H1 (cell line): ENCODE results near the gene ENTPD5. TPM values are rescaled to one million over a fixed set of nuclear protein-coding genes. Genes with fewer than 3 reads are reported as not detected.

Experiments used
- ASH2L ChIP-seq: fragments of 200-600, 300-600 bp; sonication (generic); IDR thresholded peaks from one replicate; pipeline ENCODE4 v1.7.1; 2017; ENCODE audit warnings: low read length
- BCL11A ChIP-seq, 2 experiments: IDR thresholded peaks; one replicate each; pipeline ENCODE4 v1.6.1; 2011; ENCODE audit warnings: low read depth in 2 of 2, low read length in 2 of 2, mild to moderate bottlenecking in 2 of 2
- CHD2 ChIP-seq: IDR thresholded peaks from 2 replicates; pipeline ENCODE4 v1.6.1; 2012; ENCODE audit warnings: low read length, improper control_type of control experiment
- GTF2F1 ChIP-seq: IDR thresholded peaks from 2 replicates; pipeline ENCODE4 v1.6.1; 2012; ENCODE audit warnings: low read depth, low read length, improper control_type of control experiment, borderline replicate concordance
- KDM4A ChIP-seq: IDR thresholded peaks from one replicate; pipeline ENCODE4 v1.7.1; 2012; ENCODE audit warnings: low read depth, mild to moderate bottlenecking, moderate library complexity, low read length, inconsistent platforms; ENCODE audit not compliant: severe bottlenecking
- POLR2A ChIP-seq, 2 experiments: IDR thresholded peaks; 1 replicate in 1 of 2; 2 replicates in 1 of 2; pipeline ENCODE4 v1.6.1; 2011; ENCODE audit warnings: low read depth in 2 of 2, low read length in 2 of 2, mild to moderate bottlenecking in 2 of 2; ENCODE audit errors: control extremely low read depth in 1 of 2
- RBBP5 ChIP-seq: IDR thresholded peaks from 2 replicates; pipeline ENCODE4 v1.7.1; 2012; ENCODE audit warnings: low read depth, mild to moderate bottlenecking, inconsistent platforms, low read length, moderate library complexity, borderline replicate concordance
- RNF2 ChIP-seq: fragments of 200-900, 300-1000 bp; sonication (generic); IDR thresholded peaks from 2 replicates; pipeline ENCODE4 v1.7.1; 2016; ENCODE audit warnings: borderline replicate concordance, low read depth, mild to moderate bottlenecking, antibody characterized with exemption, low read length; ENCODE audit not compliant: poor library complexity, severe bottlenecking; ENCODE audit errors: missing control alignments
- TBP ChIP-seq: IDR thresholded peaks from 2 replicates; pipeline ENCODE4 v1.6.1; 2011; ENCODE audit warnings: low read depth, low read length, improper control_type of control experiment
- polyA plus RNA-seq, 7 experiments: library from polyadenylated mRNA; depleted of rRNA in 3 of 7; stranded (reverse) in 5 of 7; unstranded in 2 of 7; fragments of >200 nt in 5 of 7; fragments of 200-250 nt in 2 of 7; gene quantifications; 1 replicate in 5 of 7; 2 replicates in 1 of 7; 4 replicates in 1 of 7; pipeline versions ENCODE4 v1.2.1 to v1.2.3, GENCODE V29; 2011 to 2013; ENCODE audit warnings: missing spikeins in 2 of 7, mixed read lengths in 2 of 7
- total RNA-seq: library from RNA; stranded (reverse); fragmentation: NEBNext Ultra II Directional; extraction: Animal tissue kit (Norgen Biotek cat#: 25700); gene quantifications from 2 replicates; pipeline ENCODE4 v1.2.1, GENCODE V29; 2021
- TF ChIP-seq, protein P1 (sequence below): fragments of 300-600 bp; sonication (generic); IDR thresholded peaks from 2 replicates; pipeline ENCODE4 v1.7.1; 2012; ENCODE audit warnings: low read length, moderate library complexity, mild to moderate bottlenecking, inconsistent platforms; ENCODE audit not compliant: insufficient replicate concordance

ENTPD5 gene
- total and polyA plus RNA-seq, 2 of the 8 experiments (the other 6 are each of a cell fraction or from before 2014, with no cell fraction given): 5.0 to 6.5 TPM

DNA sequence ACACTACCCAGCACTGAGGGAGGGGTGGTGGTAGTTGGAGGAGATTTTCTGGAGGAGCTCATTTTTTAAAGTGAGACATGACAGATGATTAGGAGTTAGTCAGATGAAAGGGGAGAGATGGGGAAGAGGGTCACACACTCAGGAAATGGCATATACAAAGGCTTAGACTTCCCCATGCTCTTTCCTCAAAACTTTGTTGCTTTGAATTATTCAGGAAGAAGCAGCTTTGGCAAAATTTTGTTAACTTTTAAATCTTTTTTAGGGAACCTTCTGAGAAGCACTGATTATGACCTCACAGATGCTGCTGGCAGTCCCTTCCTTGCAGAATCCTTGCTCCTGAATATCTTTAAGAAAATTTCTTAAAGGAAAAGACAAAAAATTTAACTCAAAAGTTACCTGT lies 45.3 kb upstream of the ENTPD5 start (continued):
- TF ChIP-seq, protein P1, sequence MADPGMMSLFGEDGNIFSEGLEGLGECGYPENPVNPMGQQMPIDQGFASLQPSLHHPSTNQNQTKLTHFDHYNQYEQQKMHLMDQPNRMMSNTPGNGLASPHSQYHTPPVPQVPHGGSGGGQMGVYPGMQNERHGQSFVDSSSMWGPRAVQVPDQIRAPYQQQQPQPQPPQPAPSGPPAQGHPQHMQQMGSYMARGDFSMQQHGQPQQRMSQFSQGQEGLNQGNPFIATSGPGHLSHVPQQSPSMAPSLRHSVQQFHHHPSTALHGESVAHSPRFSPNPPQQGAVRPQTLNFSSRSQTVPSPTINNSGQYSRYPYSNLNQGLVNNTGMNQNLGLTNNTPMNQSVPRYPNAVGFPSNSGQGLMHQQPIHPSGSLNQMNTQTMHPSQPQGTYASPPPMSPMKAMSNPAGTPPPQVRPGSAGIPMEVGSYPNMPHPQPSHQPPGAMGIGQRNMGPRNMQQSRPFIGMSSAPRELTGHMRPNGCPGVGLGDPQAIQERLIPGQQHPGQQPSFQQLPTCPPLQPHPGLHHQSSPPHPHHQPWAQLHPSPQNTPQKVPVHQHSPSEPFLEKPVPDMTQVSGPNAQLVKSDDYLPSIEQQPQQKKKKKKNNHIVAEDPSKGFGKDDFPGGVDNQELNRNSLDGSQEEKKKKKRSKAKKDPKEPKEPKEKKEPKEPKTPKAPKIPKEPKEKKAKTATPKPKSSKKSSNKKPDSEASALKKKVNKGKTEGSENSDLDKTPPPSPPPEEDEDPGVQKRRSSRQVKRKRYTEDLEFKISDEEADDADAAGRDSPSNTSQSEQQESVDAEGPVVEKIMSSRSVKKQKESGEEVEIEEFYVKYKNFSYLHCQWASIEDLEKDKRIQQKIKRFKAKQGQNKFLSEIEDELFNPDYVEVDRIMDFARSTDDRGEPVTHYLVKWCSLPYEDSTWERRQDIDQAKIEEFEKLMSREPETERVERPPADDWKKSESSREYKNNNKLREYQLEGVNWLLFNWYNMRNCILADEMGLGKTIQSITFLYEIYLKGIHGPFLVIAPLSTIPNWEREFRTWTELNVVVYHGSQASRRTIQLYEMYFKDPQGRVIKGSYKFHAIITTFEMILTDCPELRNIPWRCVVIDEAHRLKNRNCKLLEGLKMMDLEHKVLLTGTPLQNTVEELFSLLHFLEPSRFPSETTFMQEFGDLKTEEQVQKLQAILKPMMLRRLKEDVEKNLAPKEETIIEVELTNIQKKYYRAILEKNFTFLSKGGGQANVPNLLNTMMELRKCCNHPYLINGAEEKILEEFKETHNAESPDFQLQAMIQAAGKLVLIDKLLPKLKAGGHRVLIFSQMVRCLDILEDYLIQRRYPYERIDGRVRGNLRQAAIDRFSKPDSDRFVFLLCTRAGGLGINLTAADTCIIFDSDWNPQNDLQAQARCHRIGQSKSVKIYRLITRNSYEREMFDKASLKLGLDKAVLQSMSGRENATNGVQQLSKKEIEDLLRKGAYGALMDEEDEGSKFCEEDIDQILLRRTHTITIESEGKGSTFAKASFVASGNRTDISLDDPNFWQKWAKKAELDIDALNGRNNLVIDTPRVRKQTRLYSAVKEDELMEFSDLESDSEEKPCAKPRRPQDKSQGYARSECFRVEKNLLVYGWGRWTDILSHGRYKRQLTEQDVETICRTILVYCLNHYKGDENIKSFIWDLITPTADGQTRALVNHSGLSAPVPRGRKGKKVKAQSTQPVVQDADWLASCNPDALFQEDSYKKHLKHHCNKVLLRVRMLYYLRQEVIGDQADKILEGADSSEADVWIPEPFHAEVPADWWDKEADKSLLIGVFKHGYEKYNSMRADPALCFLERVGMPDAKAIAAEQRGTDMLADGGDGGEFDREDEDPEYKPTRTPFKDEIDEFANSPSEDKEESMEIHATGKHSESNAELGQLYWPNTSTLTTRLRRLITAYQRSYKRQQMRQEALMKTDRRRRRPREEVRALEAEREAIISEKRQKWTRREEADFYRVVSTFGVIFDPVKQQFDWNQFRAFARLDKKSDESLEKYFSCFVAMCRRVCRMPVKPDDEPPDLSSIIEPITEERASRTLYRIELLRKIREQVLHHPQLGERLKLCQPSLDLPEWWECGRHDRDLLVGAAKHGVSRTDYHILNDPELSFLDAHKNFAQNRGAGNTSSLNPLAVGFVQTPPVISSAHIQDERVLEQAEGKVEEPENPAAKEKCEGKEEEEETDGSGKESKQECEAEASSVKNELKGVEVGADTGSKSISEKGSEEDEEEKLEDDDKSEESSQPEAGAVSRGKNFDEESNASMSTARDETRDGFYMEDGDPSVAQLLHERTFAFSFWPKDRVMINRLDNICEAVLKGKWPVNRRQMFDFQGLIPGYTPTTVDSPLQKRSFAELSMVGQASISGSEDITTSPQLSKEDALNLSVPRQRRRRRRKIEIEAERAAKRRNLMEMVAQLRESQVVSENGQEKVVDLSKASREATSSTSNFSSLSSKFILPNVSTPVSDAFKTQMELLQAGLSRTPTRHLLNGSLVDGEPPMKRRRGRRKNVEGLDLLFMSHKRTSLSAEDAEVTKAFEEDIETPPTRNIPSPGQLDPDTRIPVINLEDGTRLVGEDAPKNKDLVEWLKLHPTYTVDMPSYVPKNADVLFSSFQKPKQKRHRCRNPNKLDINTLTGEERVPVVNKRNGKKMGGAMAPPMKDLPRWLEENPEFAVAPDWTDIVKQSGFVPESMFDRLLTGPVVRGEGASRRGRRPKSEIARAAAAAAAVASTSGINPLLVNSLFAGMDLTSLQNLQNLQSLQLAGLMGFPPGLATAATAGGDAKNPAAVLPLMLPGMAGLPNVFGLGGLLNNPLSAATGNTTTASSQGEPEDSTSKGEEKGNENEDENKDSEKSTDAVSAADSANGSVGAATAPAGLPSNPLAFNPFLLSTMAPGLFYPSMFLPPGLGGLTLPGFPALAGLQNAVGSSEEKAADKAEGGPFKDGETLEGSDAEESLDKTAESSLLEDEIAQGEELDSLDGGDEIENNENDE: no peak
- no peak for TF ChIP-seq GTF2F1
- TF ChIP-seq CHD2: no peak
- no peak for TF ChIP-seq RNF2
- no peak for TF ChIP-seq BCL11A (IDR thresholded peaks at IDR 0.05; ENCODE audit: low read depth in 2 of 2, low read length in 2 of 2)
- no peak for TF ChIP-seq RBBP5
- TF ChIP-seq KDM4A: no peak
- TF ChIP-seq POLR2A (IDR thresholded peaks at IDR 0.05; ENCODE audit: control extremely low read depth in 1 of 2, low read depth in 2 of 2, low read length in 2 of 2): no peak
- TF ChIP-seq ASH2L: no peak
- TF ChIP-seq TBP: no peak
